K562 (cell line): Measurements from ENCODE around the gene PATE1. TPM values are rescaled to one million over a fixed set of nuclear protein-coding genes. Genes with fewer than 3 reads are reported as not detected.

ENCODE experiments used
- ATAC-seq: fragments of 200-7000 bp; cut with Tn5 transposase; 3 replicates; pipeline ENCODE4 v1.9.1; 2020; ENCODE audit warnings: moderate library complexity
- BruUV-seq: library from RNA; stranded (reverse); fragments of 400-500 nt; replicated peaks from 2 replicates; lab custom pipeline; 2021; lab: Mats Ljungman, UMichigan
- CTCF ChIA-PET: fragments of 300-600 bp; formaldehyde crosslinking; extraction: SDS; loops from one replicate; lab custom pipeline; 2021; ENCODE audit warnings: low intra/inter-chr PET ratio; lab: Yijun Ruan, JAX
- POLR2A ChIA-PET: fragments of 300-600, 350-650 bp; sonication (Branson Sonifier 250); formaldehyde crosslinking; extraction: SDS; loops from one replicate; lab custom pipeline; 2021; ENCODE audit warnings: antibody characterized with exemption, inconsistent platforms; lab: Yijun Ruan, JAX
- DNase-seq, 4 experiments: peaks; one replicate each; pipeline versions ENCODE4 v3.0.0 to v3.0.0-alpha.2; 2011 to 2018; ENCODE audit warnings: low spot score in 3 of 4, mixed read lengths in 3 of 4; ENCODE audit errors: extremely low read depth in 1 of 4
- FAIRE-seq: peaks from 2 replicates; lab custom pipeline; 2011; peaks lifted over from hg19 to GRCh38; lab: Jason Lieb, UNC
- H2AFZ ChIP-seq: 2 replicates; pipeline ENCODE4 v1.6.0; 2011; ENCODE audit warnings: low read depth, low read length, control low read depth, inconsistent platforms
- H3K27ac ChIP-seq: fragments of 200-600 bp; 3 replicates; pipeline ENCODE4 v1.8.0; 2011; ENCODE audit warnings: low read depth, mild to moderate bottlenecking, control low read depth, inconsistent platforms, low read length, moderate library complexity, mixed read lengths; ENCODE audit errors: extremely low read depth
- H3K27me3 ChIP-seq, 2 experiments: fragments of 300-600 bp in 1 of 2; 2 replicates in 1 of 2; 3 replicates in 1 of 2; pipeline versions ENCODE4 v1.6.0 to v1.8.0; 2011; ENCODE audit warnings: inconsistent platforms in 2 of 2, low read length in 2 of 2, mild to moderate bottlenecking in 1 of 2, mixed read lengths in 1 of 2, moderate library complexity in 1 of 2; ENCODE audit not compliant: control insufficient read depth in 2 of 2, insufficient read depth in 2 of 2
- H3K36me3 ChIP-seq: fragments of 300-600 bp; 3 replicates; pipeline ENCODE4 v1.8.0; 2011; ENCODE audit warnings: mild to moderate bottlenecking, low read length, inconsistent platforms; ENCODE audit not compliant: control insufficient read depth, insufficient read depth
- H3K4me1 ChIP-seq, 2 experiments: fragments of 200-600 bp in 1 of 2; replicated peaks in 1 of 2; 2 replicates in 1 of 2; 3 replicates in 1 of 2; pipeline versions ENCODE4 v1.5.1 to v1.8.0; 2011; ENCODE audit warnings: inconsistent platforms in 2 of 2, low read length in 2 of 2, mild to moderate bottlenecking in 1 of 2, mixed read lengths in 1 of 2, moderate library complexity in 1 of 2; ENCODE audit not compliant: control insufficient read depth in 2 of 2, insufficient read depth in 2 of 2
- H3K4me2 ChIP-seq: 2 replicates; pipeline ENCODE4 v1.6.1; 2011; ENCODE audit warnings: low read length, control low read depth, inconsistent platforms, mixed read lengths; ENCODE audit not compliant: insufficient read depth
- H3K4me3 ChIP-seq: fragments of 200-600 bp; sonication (generic), shearing (Covaris generic); 2 replicates; pipeline ENCODE4 v1.5.1; 2016; ENCODE audit warnings: control low read depth, inconsistent platforms
- H3K79me2 ChIP-seq: fragments of 200-600 bp; 3 replicates; pipeline ENCODE4 v1.8.0; 2011; ENCODE audit warnings: low read length, inconsistent platforms; ENCODE audit not compliant: control insufficient read depth, insufficient read depth
- H3K9ac ChIP-seq, 2 experiments: 2 replicates each; pipeline versions ENCODE4 v1.6.0 to v1.6.1; 2011; ENCODE audit warnings: low read depth in 2 of 2, low read length in 2 of 2, control low read depth in 1 of 2, inconsistent platforms in 1 of 2, mild to moderate bottlenecking in 1 of 2, mixed read lengths in 1 of 2; ENCODE audit not compliant: insufficient read depth in 1 of 2
- H3K9me1 ChIP-seq: one replicate; pipeline ENCODE4 v1.6.0; 2011; ENCODE audit warnings: inconsistent platforms, mild to moderate bottlenecking, low read length, moderate library complexity; ENCODE audit not compliant: control insufficient read depth, insufficient read depth
- H3K9me3 ChIP-seq: replicated peaks from 2 replicates; pipeline ENCODE4 v1.5.1; 2011; ENCODE audit warnings: low read depth, low read length, inconsistent platforms; ENCODE audit not compliant: control insufficient read depth, insufficient read depth
- H4K20me1 ChIP-seq: replicated peaks from 2 replicates; pipeline ENCODE4 v1.6.1; 2011; ENCODE audit warnings: low read length, inconsistent platforms, mixed read lengths; ENCODE audit not compliant: control insufficient read depth, insufficient read depth
- ARID3B ChIP-seq: fragments of 250-450 bp; sonication (Bioruptor Pico); IDR thresholded peaks from 2 replicates; pipeline ENCODE4 v1.4.0; 2020; ENCODE audit warnings: borderline replicate concordance
- C11orf30 ChIP-seq: fragments of 450-650 bp; IDR thresholded peaks from 2 replicates; pipeline ENCODE4 v1.6.1; 2016; ENCODE audit warnings: low read depth, mild to moderate bottlenecking
- E2F3 ChIP-seq: fragments of 250-450 bp; sonication (Bioruptor Pico); IDR thresholded peaks from 2 replicates; pipeline ENCODE4 v1.4.0; 2020; ENCODE audit warnings: mild to moderate bottlenecking
- GMEB1 ChIP-seq: fragments of 250-450 bp; sonication (Bioruptor Pico); IDR thresholded peaks from 2 replicates; pipeline ENCODE4 v1.4.0; 2020; ENCODE audit warnings: mild to moderate bottlenecking
- MAFG ChIP-seq: fragments of 450-650 bp; conservative IDR thresholded peaks from 2 replicates; pipeline ENCODE4 v1.6.1; 2016; ENCODE audit warnings: missing genetic modification characterization, missing compliant biosample characterization
- NFE2 ChIP-seq: IDR thresholded peaks from 2 replicates; pipeline ENCODE4 v1.6.1; 2014; ENCODE audit warnings: antibody characterized with exemption, low read depth
- NR1H2 ChIP-seq: sonication (generic); formaldehyde crosslinking; IDR thresholded peaks from 2 replicates; pipeline ENCODE4 v1.4.0; 2020; ENCODE audit warnings: mild to moderate bottlenecking, missing genetic modification reagents
- PYGO2 ChIP-seq: fragments of 450-650 bp; IDR thresholded peaks from 2 replicates; pipeline ENCODE4 v1.6.1; 2016; ENCODE audit warnings: mild to moderate bottlenecking, missing genetic modification characterization, moderate library complexity, missing compliant biosample characterization
- RHOXF2B ChIP-seq: fragments of 250-450 bp; sonication (Bioruptor Pico); conservative IDR thresholded peaks from 2 replicates; pipeline ENCODE4 v1.5.1; 2021
- RREB1 ChIP-seq: fragments of 250-450 bp; sonication (Bioruptor Pico); IDR thresholded peaks from 2 replicates; pipeline ENCODE4 v1.4.0; 2020
- SRF ChIP-seq, 2 experiments: fragments of 250-450, 450-650 bp in 1 of 2; sonication (Bioruptor Pico) in 1 of 2; sonication (generic) in 1 of 2; formaldehyde crosslinking; IDR thresholded peaks; 2 replicates each; pipeline versions ENCODE4 v1.5.0 to v1.5.1; 2020 to 2022; ENCODE audit warnings: mild to moderate bottlenecking in 1 of 2, missing genetic modification reagents in 1 of 2
- ZNF140 ChIP-seq: fragments of 250-450 bp; sonication (Bioruptor Pico); IDR thresholded peaks from 2 replicates; pipeline ENCODE4 v1.8.0; 2021; ENCODE audit warnings: moderate library complexity, mild to moderate bottlenecking, inconsistent platforms
- WGBS: fragments of 100-300 bp; shearing (Covaris generic); methylation state at CpG from one replicate; pipeline ENCODE4 v1.1.6; 2016; ENCODE audit warnings: low coverage, mixed read lengths; ENCODE audit not compliant: insufficient coverage; ENCODE audit errors: missing lambda C conversion rate; 5-methylcytosine and 5-hydroxymethylcytosine counted together
- in situ Hi-C: fragments of 300-500 bp; cut with MboI; formaldehyde crosslinking; loops from 4 replicates; pipeline ENCODE4 v1.15.0; 2018; ENCODE audit warnings: inconsistent platforms, mixed read lengths
- intact Hi-C: fragments of 100-400 bp; cut with micrococcal nuclease; formaldehyde crosslinking; loops from 2 replicates; pipeline ENCODE4 v1.14.2; 2022
- polyA plus RNA-seq, 8 experiments: library from polyadenylated mRNA; depleted of rRNA in 4 of 8; stranded (reverse) in 5 of 8; unstranded in 3 of 8; fragments of >200 nt; fragmentation: Nextera tagmentation in 2 of 8; fragmentation: Illumina TruSeq in 1 of 8; extraction: Ambion mirVana in 2 of 8; extraction: Trizol in 1 of 8; gene quantifications; 2 replicates each; pipeline versions ENCODE4 v1.2.1 to v1.2.3, GENCODE V29; 2011 to 2014; ENCODE audit warnings: inconsistent platforms in 1 of 8, missing spikeins in 1 of 8
- total RNA-seq, 7 experiments: library from RNA; depleted of rRNA in 6 of 7; stranded (reverse); fragments of >200 nt in 6 of 7; fragmentation: Illumina TruSeq in 2 of 7; extraction: Trizol in 2 of 7; gene quantifications; 2 replicates each; pipeline versions ENCODE4 v1.2.1 to v1.2.3, GENCODE V29; 2011 to 2021; ENCODE audit warnings: low replicate concordance in 1 of 7
- TF ChIP-seq, protein P1 (sequence below): fragments of 250-450 bp; sonication (Bioruptor Pico); IDR thresholded peaks from 2 replicates; pipeline ENCODE4 v1.8.0; 2022; ENCODE audit warnings: moderate library complexity, mild to moderate bottlenecking, inconsistent platforms

The PATE1 gene
- total and polyA plus RNA-seq, 9 of the 15 experiments (the other 6 are each of a cell fraction or from before 2014, with no cell fraction given): not detected

- TF ChIP-seq GMEB1 (CRISPR knock-in tag) (no peak), PYGO2 (tag) (no peak), SRF (CRISPR knock-in tag; IDR thresholded peaks at IDR 0.05) (no peak), ARID3B (CRISPR knock-in tag) (no peak), NR1H2 (CRISPR knock-in tag) (no peak), E2F3 (no peak)
These were observed 41.7 kb downstream of the PATE1 start, which contains the start of gene PATE3 (continued) for GRCh38 chr11:125787827-125788226.

DNA sequence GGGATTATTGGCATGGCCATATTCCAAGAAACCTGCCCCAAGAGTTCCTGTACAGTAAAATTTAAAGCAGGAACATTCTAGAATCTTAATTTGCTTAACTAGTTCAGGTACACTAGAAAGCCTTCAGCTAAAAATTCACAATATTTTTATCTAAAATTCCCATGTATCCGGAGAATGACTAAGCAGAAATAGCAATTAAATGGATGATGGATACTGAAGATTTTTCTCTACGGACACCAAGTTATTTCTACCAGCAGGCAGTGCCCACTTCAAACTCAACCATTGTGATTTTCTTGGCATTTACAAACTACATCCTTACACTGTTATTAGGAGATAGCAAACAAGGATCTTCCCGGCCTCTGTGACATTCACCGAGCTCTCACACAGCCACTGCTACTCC is 44.7 kb downstream of the PATE1 start:
- CTCF ChIA-PET: no interaction called here
- POLR2A ChIA-PET: no interaction called here
- no peaks in the 10 kb centered on the region for H4K20me1 ChIP-seq
- no peak for ATAC-seq
- no peak overlapping the region for H3K27ac ChIP-seq
- no peak for FAIRE-seq
- no peaks in the 10 kb centered on the region for H3K79me2 ChIP-seq
- in situ Hi-C loops: no loop called here
- intact Hi-C loops: no loop called here
- no peak for DNase-seq
- no peaks in the 10 kb centered on the region; the same call in 1 of the 2 replicates for H3K9me3 ChIP-seq
- H3K36me3 ChIP-seq: no peaks in the 10 kb centered on the region
- H3K9ac ChIP-seq: no peak overlapping the region
- no peak overlapping the region for H3K4me3 ChIP-seq
- no peaks in the 10 kb centered on the region for H3K9me1 ChIP-seq
- no peak overlapping the region for H2AFZ ChIP-seq
- H3K27me3 ChIP-seq: no peaks in the 10 kb centered on the region
- H3K4me2 ChIP-seq: no peak overlapping the region
- WGBS: 16% methylated on average over 4 of the region's 4 CpGs
- no TSS peak for BruUV-seq
- H3K4me1 ChIP-seq: no peaks in the 10 kb centered on the region
- TF ChIP-seq RREB1 (CRISPR knock-in tag) (no peak), MAFG (peak; percentile 70), NFE2 (peak; percentile 48), ZNF140 (no peak), RHOXF2B (CRISPR knock-in tag) (no peak), C11orf30 (peak; percentile 8; the same call in 1 of the 2 replicates)
- TF ChIP-seq, protein P1, sequence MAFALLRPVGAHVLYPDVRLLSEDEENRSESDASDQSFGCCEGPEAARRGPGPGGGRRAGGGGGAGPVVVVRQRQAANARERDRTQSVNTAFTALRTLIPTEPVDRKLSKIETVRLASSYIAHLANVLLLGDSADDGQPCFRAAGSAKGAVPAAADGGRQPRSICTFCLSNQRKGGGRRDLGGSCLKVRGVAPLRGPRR (CRISPR knock-in tag): no peak
